Sigmoid colon (tissue), 7 donors: ENCODE measurements around the gene AMBRA1. TPM values are rescaled to one million over a fixed set of nuclear protein-coding genes. Genes with fewer than 3 reads are reported as not detected.

ENCODE experiments used
- DNase-seq: peaks from one replicate; pipeline ENCODE4 v3.0.0-alpha.2; 2019
- H3K27ac ChIP-seq, 4 donors: fragments of 200-600 bp; sonication (generic); one replicate each; pipeline ENCODE4 v1.5.1; 2016 to 2019; ENCODE audit warnings: mild to moderate bottlenecking in 1 of 4
- H3K27me3 ChIP-seq, 3 donors: fragments of 200-600 bp; sonication (generic); one replicate each; pipeline ENCODE4 v1.5.1; 2019; ENCODE audit warnings: mild to moderate bottlenecking in 1 of 3
- H3K36me3 ChIP-seq, 4 donors: fragments of 200-600 bp; sonication (generic); one replicate each; pipeline ENCODE4 v1.5.1; 2016 to 2019
- H3K4me1 ChIP-seq, 4 donors: fragments of 200-600 bp; sonication (generic); one replicate each; pipeline ENCODE4 v1.5.1; 2017 to 2019
- H3K4me3 ChIP-seq, 4 donors: fragments of 200-600 bp; sonication (generic); one replicate each; pipeline ENCODE4 v1.5.1; 2017 to 2019; ENCODE audit warnings: mild to moderate bottlenecking in 2 of 4, moderate library complexity in 1 of 4
- H3K9me3 ChIP-seq, 4 donors: fragments of 200-600 bp in 3 of 4; sonication (generic) in 3 of 4; one replicate each; pipeline versions ENCODE4 v1.5.1 to v1.6.1; 2013 to 2019
- EP300 ChIP-seq, 4 donors: sonication (generic); formaldehyde crosslinking; IDR thresholded peaks; one replicate each; pipeline ENCODE4 v1.6.1; 2017; ENCODE audit warnings: antibody characterized with exemption in 4 of 4
- POLR2A ChIP-seq, 2 donors: fragments of 450-650 bp; IDR thresholded peaks; one replicate each; pipeline ENCODE4 v1.6.1; 2016; ENCODE audit warnings: antibody characterized with exemption in 2 of 2, mild to moderate bottlenecking in 2 of 2, moderate library complexity in 2 of 2
- POLR2AphosphoS5 ChIP-seq, 4 donors: sonication (generic); formaldehyde crosslinking; IDR thresholded peaks; one replicate each; pipeline ENCODE4 v1.6.1; 2017; ENCODE audit warnings: antibody characterized with exemption in 4 of 4
- WGBS, 2 donors: extraction: QIAGEN DNeasy Blood & Tissue Kit; methylation state at CpG; one replicate each; pipeline ENCODE4 v1.1.7; 2013; 5-methylcytosine and 5-hydroxymethylcytosine counted together
- intact Hi-C: fragments of 100-400 bp; cut with DNase I; formaldehyde crosslinking; loops from one replicate; pipeline ENCODE4 v1.15.1; 2023
- polyA plus RNA-seq, 3 donors: library from polyadenylated mRNA; stranded (reverse); fragments of 200-250 nt; gene quantifications; one replicate each; pipeline ENCODE4 v1.2.3, GENCODE V29; 2013
- total RNA-seq, 4 donors: library from RNA; depleted of rRNA; stranded (reverse); fragments of >200 nt; gene quantifications; one replicate each; pipeline ENCODE4 v1.1.0, GENCODE V29; 2016
- TF ChIP-seq, protein P1 (sequence below), 4 experiments: fragments of 450-650 bp in 3 of 4; fragments of 200-600 bp in 1 of 4; IDR thresholded peaks; one replicate each; pipeline ENCODE4 v1.5.1; 2016 to 2019; ENCODE audit warnings: antibody characterized with exemption in 4 of 4, mild to moderate bottlenecking in 3 of 4, moderate library complexity in 2 of 4
- donor health status: healthy with polysubstance abuse.
- donor health status: Bipolar disorder and iron deficiency.
- donor health status: healthy.

The AMBRA1 gene
- total and polyA plus RNA-seq, 7 donors: 8.4 to 33.0 (median 23.9) TPM

DNA sequence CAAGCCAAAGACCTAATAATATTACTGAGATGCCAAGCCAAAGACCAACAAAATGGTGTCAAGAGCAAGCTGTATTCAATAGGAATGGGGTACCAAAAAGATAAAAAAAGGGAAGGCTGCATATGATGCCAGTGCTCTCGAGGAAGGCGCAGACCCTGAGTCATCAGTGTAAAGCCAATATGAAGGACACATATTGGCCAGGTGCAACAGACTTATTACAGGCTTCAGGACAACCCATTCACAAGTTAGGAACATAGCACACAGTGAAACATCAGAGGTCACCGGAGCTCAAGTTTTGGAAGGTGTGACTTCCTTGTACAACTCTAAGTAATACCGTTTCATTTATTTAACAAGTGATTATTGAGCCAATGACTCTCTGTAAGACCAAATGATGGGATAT lies 58.1 kb downstream of the AMBRA1 start:
- Histone ChIP-seq H3K4me3 (no peak overlapping the region), H3K4me1 (peaks cover 0 to 6% (median 0%) of the 10 kb centered on the region in 4 donors), H3K27me3 (no peaks in the 10 kb centered on the region), H3K36me3 (peaks cover 0 to 15% (median 0%) of the 10 kb centered on the region in 4 donors), H3K27ac (no peak overlapping the region), H3K9me3 (no peaks in the 10 kb centered on the region)
- no peak for DNase-seq
- TF ChIP-seq, protein P1, sequence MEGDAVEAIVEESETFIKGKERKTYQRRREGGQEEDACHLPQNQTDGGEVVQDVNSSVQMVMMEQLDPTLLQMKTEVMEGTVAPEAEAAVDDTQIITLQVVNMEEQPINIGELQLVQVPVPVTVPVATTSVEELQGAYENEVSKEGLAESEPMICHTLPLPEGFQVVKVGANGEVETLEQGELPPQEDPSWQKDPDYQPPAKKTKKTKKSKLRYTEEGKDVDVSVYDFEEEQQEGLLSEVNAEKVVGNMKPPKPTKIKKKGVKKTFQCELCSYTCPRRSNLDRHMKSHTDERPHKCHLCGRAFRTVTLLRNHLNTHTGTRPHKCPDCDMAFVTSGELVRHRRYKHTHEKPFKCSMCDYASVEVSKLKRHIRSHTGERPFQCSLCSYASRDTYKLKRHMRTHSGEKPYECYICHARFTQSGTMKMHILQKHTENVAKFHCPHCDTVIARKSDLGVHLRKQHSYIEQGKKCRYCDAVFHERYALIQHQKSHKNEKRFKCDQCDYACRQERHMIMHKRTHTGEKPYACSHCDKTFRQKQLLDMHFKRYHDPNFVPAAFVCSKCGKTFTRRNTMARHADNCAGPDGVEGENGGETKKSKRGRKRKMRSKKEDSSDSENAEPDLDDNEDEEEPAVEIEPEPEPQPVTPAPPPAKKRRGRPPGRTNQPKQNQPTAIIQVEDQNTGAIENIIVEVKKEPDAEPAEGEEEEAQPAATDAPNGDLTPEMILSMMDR (IDR thresholded peaks at IDR 0.05): no peak
- TF ChIP-seq EP300 (IDR thresholded peaks at IDR 0.05) (no peak), POLR2A (IDR thresholded peaks at IDR 0.05) (no peak), POLR2AphosphoS5 (IDR thresholded peaks at IDR 0.05) (no peak)
- intact Hi-C loops: loop anchor here (5.0 kb wide), 2 partner anchors 88 to 148 kb away; no protein-coding TSS in a partner anchor
- 93 to 96% methylated on average over 4 of the region's 4 CpGs for WGBS, 2 donors

DNA sequence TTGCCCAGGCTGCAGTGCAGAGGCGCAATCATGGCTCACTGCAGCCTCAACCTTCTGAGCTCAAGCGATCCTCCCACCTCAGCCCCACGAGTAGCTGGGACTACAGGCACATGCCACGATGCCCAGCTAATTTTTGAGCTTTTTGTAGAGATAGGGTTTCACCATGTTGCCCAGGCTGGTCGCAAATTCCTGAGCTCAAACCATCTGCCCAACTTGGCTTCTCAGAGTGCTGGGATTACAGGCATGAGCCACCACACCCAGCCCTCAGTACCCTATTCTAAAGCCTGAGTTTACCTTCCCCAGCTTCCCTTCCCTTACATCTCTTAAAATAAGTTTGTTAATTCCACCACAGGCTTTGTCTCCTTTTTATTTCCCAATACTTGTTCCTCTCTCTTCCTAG lies 59.1 kb downstream of the AMBRA1 start:
- Histone ChIP-seq H3K27ac (no peak overlapping the region), H3K4me1 (peaks cover 0 to 6% (median 1%) of the 10 kb centered on the region in 4 donors), H3K27me3 (no peaks in the 10 kb centered on the region), H3K36me3 (peaks cover 0 to 5% (median 0%) of the 10 kb centered on the region in 4 donors), H3K9me3 (no peaks in the 10 kb centered on the region), H3K4me3 (no peak overlapping the region)
- intact Hi-C loops: loop anchor here (5.0 kb wide), 2 partner anchors 87 to 147 kb away; no protein-coding TSS in a partner anchor
- TF ChIP-seq POLR2AphosphoS5 (IDR thresholded peaks at IDR 0.05) (no peak), POLR2A (IDR thresholded peaks at IDR 0.05) (no peak)
- no peak for DNase-seq
- 92 to 95% methylated on average over 5 of the region's 5 CpGs for WGBS, 2 donors

- Histone ChIP-seq H3K27me3 (no peaks in the 10 kb centered on the region), H3K4me1 (peaks cover 0 to 14% (median 7%) of the 10 kb centered on the region in 4 donors), H3K36me3 (no peaks in the 10 kb centered on the region), H3K4me3 (no peak overlapping the region), H3K9me3 (no peaks in the 10 kb centered on the region), H3K27ac (no peak overlapping the region)
- TF ChIP-seq EP300 (IDR thresholded peaks at IDR 0.05) (no peak), POLR2AphosphoS5 (IDR thresholded peaks at IDR 0.05) (no peak), POLR2A (IDR thresholded peaks at IDR 0.05) (no peak)
- TF ChIP-seq, protein P1 (IDR thresholded peaks at IDR 0.05): no peak
- DNase-seq: no peak
- intact Hi-C loops: no loop called here
- WGBS, 2 donors: 88 to 92% methylated on average over 9 of the region's 9 CpGs
Observed at GRCh38 chr11:46533396-46534100, 60.3 kb downstream of the AMBRA1 start.

DNA sequence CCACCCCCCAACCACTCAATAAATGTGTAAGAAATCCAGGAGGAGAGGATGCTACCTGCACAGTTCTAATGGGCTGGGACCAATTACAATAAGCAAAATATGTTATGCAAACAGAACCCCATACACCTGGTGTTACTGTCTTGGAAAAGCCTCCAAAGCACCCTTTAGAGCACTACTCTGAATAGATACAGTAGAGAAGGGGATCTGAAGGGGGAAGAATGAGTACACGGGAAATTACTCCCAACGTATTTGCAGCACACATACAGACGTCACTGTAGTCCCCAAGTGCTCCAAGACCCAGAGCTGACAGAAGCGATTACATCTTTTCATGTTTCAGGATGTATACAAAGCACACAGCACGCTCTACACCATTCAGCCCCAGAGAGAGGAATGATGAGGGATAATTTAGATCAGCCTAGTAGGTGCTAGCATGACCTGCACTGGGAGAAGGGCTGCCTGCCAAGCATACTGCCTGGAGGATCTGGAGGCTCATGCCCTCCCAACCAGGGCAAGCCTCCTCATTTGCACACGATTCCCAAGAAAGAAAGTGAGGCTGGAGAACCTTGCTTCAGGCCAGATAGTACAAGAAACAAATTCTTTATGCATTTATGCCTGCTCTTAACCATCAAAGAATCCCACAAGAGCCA lies 63.8 kb downstream of the AMBRA1 start:
- no peak overlapping the region for H3K27ac ChIP-seq
- no peak for TF ChIP-seq POLR2AphosphoS5 (IDR thresholded peaks at IDR 0.05)
- TF ChIP-seq, protein P1 (IDR thresholded peaks at IDR 0.05): no peak
- TF ChIP-seq EP300 (IDR thresholded peaks at IDR 0.05): no peak
- no peak for TF ChIP-seq POLR2A (IDR thresholded peaks at IDR 0.05)
- no peaks in the 10 kb centered on the region for H3K27me3 ChIP-seq
- no peak for DNase-seq
- no peaks in the 10 kb centered on the region for H3K36me3 ChIP-seq
- no peak overlapping the region for H3K4me3 ChIP-seq
- intact Hi-C loops: no loop called here
- H3K4me1 ChIP-seq: peaks cover 0 to 11% (median 7%) of the 10 kb centered on the region in 4 donors
- 94% methylated on average over 6 of the region's 6 CpGs for WGBS, 2 donors
- H3K9me3 ChIP-seq: peaks cover 0 to 3% (median 0%) of the 10 kb centered on the region in 4 donors
